Activated T-cell treated with anti-CD3 and anti-CD28 coated beads, Interleukin-2, amount 50 U/mL, for 24 hours (primary cell): ENCODE results near the gene AFF1.

ENCODE experiments used
- DNase-seq: peaks from one replicate; pipeline ENCODE4 v3.0.0-alpha.2; 2020
- H3K27ac Mint-ChIP-seq: 2 replicates; pipeline ENCODE4 v1.8.0; 2020; ENCODE audit warnings: mild to moderate bottlenecking, mixed read lengths
- H3K27me3 Mint-ChIP-seq: 2 replicates; pipeline ENCODE4 v1.8.0; 2020; ENCODE audit warnings: mixed read lengths
- H3K36me3 Mint-ChIP-seq: 2 replicates; pipeline ENCODE4 v1.8.0; 2020; ENCODE audit warnings: low read depth, mixed read lengths
- H3K4me1 Mint-ChIP-seq: 2 replicates; pipeline ENCODE4 v1.8.0; 2020; ENCODE audit warnings: low read depth, mixed read lengths
- H3K4me3 Mint-ChIP-seq: 2 replicates; pipeline ENCODE4 v1.8.0; 2020; ENCODE audit warnings: mild to moderate bottlenecking, moderate library complexity, mixed read lengths
- H3K9me3 Mint-ChIP-seq: 2 replicates; pipeline ENCODE4 v1.8.0; 2020; ENCODE audit warnings: mixed read lengths

Gene AFF1

DNA sequence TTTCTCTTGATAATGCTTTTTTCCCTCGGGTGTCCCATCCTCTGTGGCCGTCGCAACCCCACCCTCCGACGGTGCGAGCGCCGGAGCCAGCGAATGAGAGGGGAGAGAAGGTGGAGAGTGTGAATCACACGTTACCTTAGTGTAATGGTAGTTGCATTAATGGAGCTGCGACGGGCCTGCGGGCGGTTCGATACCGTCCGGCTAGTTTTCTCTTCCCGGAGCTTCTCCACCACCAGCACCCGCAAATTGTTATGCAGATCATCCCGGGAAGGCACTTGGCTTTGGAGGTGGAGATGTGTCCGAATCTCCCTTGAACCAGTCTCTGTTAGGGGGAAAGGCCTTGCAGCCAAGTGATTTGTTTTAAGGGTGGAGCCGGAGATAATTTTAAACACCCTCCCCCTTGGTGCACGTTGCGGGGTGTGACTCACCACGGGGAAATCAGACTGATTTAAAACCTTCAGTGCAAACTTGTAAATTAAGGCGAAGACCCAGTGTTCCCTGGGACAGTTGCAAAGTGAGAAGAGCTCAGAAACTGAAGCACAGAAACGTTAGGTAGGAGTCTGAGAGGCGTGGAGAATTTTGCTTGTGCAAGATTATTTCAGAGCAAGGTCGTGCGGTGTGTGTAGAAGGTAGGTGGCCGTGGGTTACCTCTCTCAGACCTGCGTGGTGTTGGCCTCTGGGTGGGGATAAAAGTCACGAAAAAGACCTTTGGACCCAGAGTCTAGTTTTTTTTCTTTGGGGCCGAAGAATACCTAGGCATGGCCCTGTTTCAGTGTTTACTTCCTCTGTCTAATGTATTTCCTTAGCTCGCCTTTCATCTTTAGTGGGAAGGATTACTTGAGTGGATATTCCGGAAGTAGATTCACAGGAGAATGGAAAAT lies 1.3 kb downstream of the AFF1 start:
- peak overlapping the region; percentile 96 for H3K27ac Mint-ChIP-seq
- peaks cover 14% of the 10 kb centered on the region for H3K36me3 Mint-ChIP-seq
- no peaks in the 10 kb centered on the region for H3K9me3 Mint-ChIP-seq

DNA sequence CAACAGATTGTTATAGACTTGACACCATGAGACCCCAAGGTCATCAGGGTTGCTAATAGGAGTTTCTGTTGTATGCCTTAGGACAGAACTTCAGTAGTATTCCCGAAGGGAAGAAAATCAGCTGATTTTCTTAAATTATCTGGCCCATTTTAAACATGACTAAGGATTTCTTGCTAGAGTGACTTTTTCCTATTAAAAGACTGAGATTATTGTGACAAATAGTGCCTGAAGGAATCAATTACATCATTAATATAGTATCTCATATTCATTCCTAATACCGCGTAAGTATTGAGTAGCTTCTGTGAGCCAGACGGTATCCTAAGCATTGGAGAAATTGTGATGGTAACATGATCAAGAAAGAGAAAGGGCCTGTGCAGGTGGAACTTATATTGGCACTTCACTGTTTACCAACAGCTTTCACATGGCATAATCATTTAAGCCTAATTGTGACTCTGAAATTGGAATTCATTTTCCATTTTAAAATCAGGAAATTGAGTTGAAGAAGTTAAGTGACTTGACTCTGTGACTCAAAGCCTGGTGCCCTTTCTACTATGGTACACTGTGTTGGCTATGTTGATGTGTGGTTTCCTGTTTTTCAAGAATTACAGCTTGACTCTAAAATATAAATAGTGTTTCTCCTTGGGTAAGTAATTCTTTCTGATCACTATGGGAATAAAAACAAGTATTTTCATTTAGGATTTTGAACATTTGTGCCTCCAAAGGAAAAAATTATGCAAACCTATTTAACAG lies 4.1 kb downstream of the AFF1 start:
- Mint-ChIP-seq H3K4me1 (peaks cover 66% of the 10 kb centered on the region), H3K27me3 (no peaks in the 10 kb centered on the region), H3K36me3 (peaks cover 14% of the 10 kb centered on the region), H3K27ac (peak overlapping the region; percentile 91), H3K4me3 (peak overlapping the region; percentile 49), H3K9me3 (no peaks in the 10 kb centered on the region)
- DNase-seq = no peak

More for the DNA sequence above, 1.3 kb downstream of the AFF1 start:
- Mint-ChIP-seq H3K27me3 (no peaks in the 10 kb centered on the region), H3K4me3 (peak overlapping the region; percentile 82), H3K4me1 (peaks cover 60% of the 10 kb centered on the region)
- DNase-seq = peak; percentile 86

GRCh38 chr4:86939729-86940575 lies 5.1 kb downstream of the AFF1 start:
- H3K27me3 Mint-ChIP-seq = no peaks in the 10 kb centered on the region
- no peak for DNase-seq

GRCh38 chr4:86940920-86941460 lies 6.2 kb downstream of the AFF1 start:
- peak overlapping the region; percentile 55 for H3K27ac Mint-ChIP-seq
- H3K27me3 Mint-ChIP-seq = no peaks in the 10 kb centered on the region
- no peak overlapping the region for H3K4me3 Mint-ChIP-seq
- H3K9me3 Mint-ChIP-seq = no peaks in the 10 kb centered on the region
- H3K4me1 Mint-ChIP-seq = peaks cover 73% of the 10 kb centered on the region
- peaks cover 3% of the 10 kb centered on the region for H3K36me3 Mint-ChIP-seq
- DNase-seq = no peak

More at GRCh38 chr4:86939729-86940575, 5.1 kb downstream of the AFF1 start:
- peaks cover 10% of the 10 kb centered on the region for H3K36me3 Mint-ChIP-seq
- H3K27ac Mint-ChIP-seq = peak overlapping the region; percentile 91
- peak overlapping the region; percentile 49 for H3K4me3 Mint-ChIP-seq
- no peaks in the 10 kb centered on the region for H3K9me3 Mint-ChIP-seq
- peaks cover 69% of the 10 kb centered on the region for H3K4me1 Mint-ChIP-seq

DNA sequence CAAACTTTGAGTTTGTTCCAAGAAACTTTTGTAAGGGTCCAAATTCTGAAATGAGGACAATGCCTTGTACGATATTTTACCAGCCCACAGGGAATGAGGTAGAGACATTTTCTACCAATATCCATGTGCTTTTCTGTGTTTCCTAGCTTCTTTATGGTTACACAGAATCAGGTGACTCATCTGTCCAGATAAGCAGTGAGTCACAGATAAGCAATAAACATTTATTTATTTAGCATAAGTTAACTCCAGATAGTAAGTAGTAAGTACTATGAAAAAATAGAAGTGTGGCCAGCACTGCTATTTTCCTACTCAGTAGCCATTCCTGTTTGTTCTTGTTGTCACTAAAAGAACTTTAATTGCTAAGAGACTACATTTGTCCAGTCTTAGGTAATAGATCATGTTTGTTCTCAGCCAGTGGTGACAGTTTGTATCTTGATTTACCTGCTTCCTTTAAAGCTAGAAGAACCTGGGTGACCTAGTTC lies 7.4 kb downstream of the AFF1 start:
- Mint-ChIP-seq H3K36me3 (no peaks in the 10 kb centered on the region), H3K4me1 (peaks cover 70% of the 10 kb centered on the region)

GRCh38 chr4:86944964-86945781 lies 10.4 kb downstream of the AFF1 start:
- Mint-ChIP-seq H3K27me3 (no peaks in the 10 kb centered on the region), H3K4me3 (no peak overlapping the region), H3K4me1 (peaks cover 57% of the 10 kb centered on the region), H3K27ac (no peak overlapping the region), H3K36me3 (peaks cover 15% of the 10 kb centered on the region), H3K9me3 (no peaks in the 10 kb centered on the region)
- DNase-seq = no peak

More for the DNA sequence above, 7.4 kb downstream of the AFF1 start:
- H3K27ac Mint-ChIP-seq = no peak overlapping the region
- DNase-seq = no peak
- no peak overlapping the region for H3K4me3 Mint-ChIP-seq
- no peaks in the 10 kb centered on the region for H3K9me3 Mint-ChIP-seq
- H3K27me3 Mint-ChIP-seq = no peaks in the 10 kb centered on the region

DNA sequence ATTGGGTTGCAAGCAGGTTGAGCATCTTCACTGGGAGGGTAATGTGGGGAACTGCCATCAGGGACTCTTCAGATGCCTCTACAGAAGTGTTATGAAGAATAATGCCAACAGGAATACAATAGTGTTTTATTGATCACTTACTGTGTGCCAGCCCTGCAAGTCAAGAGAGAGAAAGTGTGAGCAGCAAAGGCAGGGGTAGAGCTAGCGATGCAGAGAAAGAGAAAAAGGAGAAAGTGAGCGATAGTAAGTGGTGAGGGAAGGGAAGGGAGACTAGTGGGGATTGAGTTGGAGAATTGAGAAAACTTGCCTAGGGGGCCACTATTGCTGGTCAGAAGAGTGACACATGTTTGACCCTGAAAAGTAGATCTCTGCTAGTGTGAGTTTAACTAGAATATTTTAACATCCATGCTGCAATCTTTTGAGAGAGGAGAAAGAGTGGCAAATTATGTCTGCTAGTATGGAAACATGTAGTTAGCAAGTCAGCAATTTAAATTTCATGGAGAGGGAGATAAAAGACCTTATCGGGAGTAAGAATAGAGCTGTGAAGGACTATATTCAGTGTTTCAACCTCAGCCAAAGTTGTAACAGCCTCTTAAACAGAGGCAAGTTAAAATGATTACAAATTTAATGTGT lies 12.2 kb downstream of the AFF1 start:
- Mint-ChIP-seq H3K4me1 (peaks cover 48% of the 10 kb centered on the region), H3K36me3 (peaks cover 28% of the 10 kb centered on the region), H3K27ac (no peak overlapping the region), H3K4me3 (no peak overlapping the region), H3K27me3 (no peaks in the 10 kb centered on the region), H3K9me3 (no peaks in the 10 kb centered on the region)
- no peak for DNase-seq

GRCh38 chr4:86947501-86948120 lies 12.8 kb downstream of the AFF1 start:
- no peak overlapping the region for H3K4me3 Mint-ChIP-seq
- H3K36me3 Mint-ChIP-seq = peaks cover 33% of the 10 kb centered on the region
- DNase-seq = no peak
- H3K27ac Mint-ChIP-seq = no peak overlapping the region
- H3K27me3 Mint-ChIP-seq = no peaks in the 10 kb centered on the region
- no peaks in the 10 kb centered on the region for H3K9me3 Mint-ChIP-seq
- peaks cover 44% of the 10 kb centered on the region for H3K4me1 Mint-ChIP-seq

GRCh38 chr4:86948276-86948675 lies 13.5 kb downstream of the AFF1 start:
- no peak for DNase-seq
- H3K27me3 Mint-ChIP-seq = no peaks in the 10 kb centered on the region
- H3K4me3 Mint-ChIP-seq = no peak overlapping the region
- H3K4me1 Mint-ChIP-seq = peaks cover 40% of the 10 kb centered on the region
- no peaks in the 10 kb centered on the region for H3K9me3 Mint-ChIP-seq
- H3K36me3 Mint-ChIP-seq = peaks cover 37% of the 10 kb centered on the region
- no peak overlapping the region for H3K27ac Mint-ChIP-seq

DNA sequence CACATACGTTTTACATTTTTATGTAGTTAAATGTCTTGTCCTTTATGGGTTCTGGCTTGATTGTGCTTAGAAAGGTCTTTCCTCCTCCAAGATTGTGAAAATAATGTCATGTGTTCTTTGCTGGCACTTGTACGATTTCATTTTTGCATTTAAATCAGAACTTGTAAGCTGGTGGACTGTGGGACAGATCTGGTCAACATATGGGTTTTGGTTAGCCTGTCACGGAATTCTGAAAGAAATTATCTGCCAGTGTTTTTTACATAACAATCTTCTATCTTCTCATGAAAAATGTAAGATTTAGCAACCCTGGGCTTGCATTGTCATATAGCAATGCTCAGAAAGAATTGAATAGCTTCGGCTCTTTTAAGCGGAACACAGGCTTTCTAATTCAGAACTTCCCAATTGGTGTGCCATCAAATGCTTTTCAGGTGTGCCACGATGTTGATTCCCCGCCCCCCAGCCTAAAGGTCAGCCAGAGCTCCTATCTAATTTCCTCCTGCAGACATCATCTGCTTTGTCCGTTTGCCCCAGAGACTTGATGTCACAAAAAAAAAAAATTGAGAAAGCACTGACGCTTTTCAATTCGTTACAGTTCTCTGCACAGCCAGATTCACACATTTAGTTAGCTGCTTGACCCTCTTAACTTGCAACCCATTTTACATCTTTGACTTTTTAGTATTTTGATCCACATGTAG lies 16.2 kb downstream of the AFF1 start:
- peaks cover 53% of the 10 kb centered on the region for H3K36me3 Mint-ChIP-seq

GRCh38 chr4:86955888-86956451 lies 21.2 kb downstream of the AFF1 start:
- Mint-ChIP-seq H3K4me1 (peaks cover 52% of the 10 kb centered on the region), H3K27me3 (no peaks in the 10 kb centered on the region), H3K36me3 (peaks cover 51% of the 10 kb centered on the region), H3K27ac (no peak overlapping the region), H3K9me3 (no peaks in the 10 kb centered on the region), H3K4me3 (no peak overlapping the region)
- DNase-seq = no peak

More for the DNA sequence above, 16.2 kb downstream of the AFF1 start:
- Mint-ChIP-seq H3K4me3 (no peak overlapping the region), H3K9me3 (no peaks in the 10 kb centered on the region), H3K27ac (no peak overlapping the region), H3K4me1 (peaks cover 38% of the 10 kb centered on the region), H3K27me3 (no peaks in the 10 kb centered on the region)
- no peak for DNase-seq

DNA sequence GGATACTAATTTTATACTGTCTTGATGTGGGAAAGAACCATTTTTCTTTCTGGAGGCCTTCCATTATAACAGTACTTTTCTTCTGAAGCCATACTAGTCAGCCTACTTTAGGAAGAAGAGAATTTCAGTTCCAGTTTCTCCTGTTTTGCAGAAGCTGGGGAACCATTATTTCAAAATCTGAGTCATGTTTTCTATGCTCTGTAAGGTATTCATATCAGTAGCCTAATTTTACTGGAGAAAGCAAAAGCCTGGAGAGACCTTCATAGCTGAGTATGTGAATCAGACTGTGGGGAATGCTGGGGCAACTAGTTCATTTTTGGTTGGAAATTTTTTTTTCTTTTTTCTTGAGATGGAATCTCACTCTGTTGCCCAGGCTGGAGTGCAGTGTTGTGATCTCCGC lies 22.4 kb downstream of the AFF1 start:
- H3K4me1 Mint-ChIP-seq = peaks cover 57% of the 10 kb centered on the region

More for the DNA sequence above, 22.4 kb downstream of the AFF1 start:
- peak overlapping the region; percentile 80 for H3K27ac Mint-ChIP-seq
- H3K36me3 Mint-ChIP-seq = peaks cover 45% of the 10 kb centered on the region
- H3K27me3 Mint-ChIP-seq = no peaks in the 10 kb centered on the region
- H3K4me3 Mint-ChIP-seq = no peak overlapping the region
- H3K9me3 Mint-ChIP-seq = no peaks in the 10 kb centered on the region
- DNase-seq = no peak
